NCI-H128 (cell line): Measurements from ENCODE around the gene LMF1.

Experiments
- DNase-seq: peaks from one replicate; lab custom pipeline; 2025; ENCODE audit not compliant: unreplicated experiment; lab: John Stamatoyannopoulos, UW

The LMF1 gene

GRCh38 chr16:970766-971581, at the start of gene LMF1:
Gene LMF1 (minus strand): TSS chr16:970984. CDS start chr16:970980, 4 bp downstream.
- no peak for DNase-seq

- no peak for DNase-seq
Measured at GRCh38 chr16:1020091-1020399, 49.3 kb upstream of the LMF1 start.

- no peak for DNase-seq
Measured at GRCh38 chr16:1019231-1020090, 48.7 kb upstream of the LMF1 start.

- DNase-seq = no peak
Measured at GRCh38 chr16:1018447-1019198, 47.8 kb upstream of the LMF1 start.

GRCh38 chr16:1014771-1015495, 44.1 kb upstream of the LMF1 start:
- DNase-seq = no peak

GRCh38 chr16:1014221-1014620, 43.4 kb upstream of the LMF1 start:
- DNase-seq = no peak

- DNase-seq = no peak
Measured at GRCh38 chr16:1013593-1013900, 42.8 kb upstream of the LMF1 start.

GRCh38 chr16:1012722-1013592, 42.2 kb upstream of the LMF1 start:
- DNase-seq = no peak

GRCh38 chr16:1012135-1012534, 41.4 kb upstream of the LMF1 start:
- no peak for DNase-seq

- DNase-seq = no peak
Measured at GRCh38 chr16:1011316-1012082, 40.7 kb upstream of the LMF1 start.

GRCh38 chr16:1010815-1011214, 40.0 kb upstream of the LMF1 start:
- no peak for DNase-seq

- no peak for DNase-seq
Measured at GRCh38 chr16:1010251-1010650, 39.5 kb upstream of the LMF1 start.

GRCh38 chr16:1009358-1010150, 38.8 kb upstream of the LMF1 start:
- DNase-seq = no peak

- DNase-seq = no peak
Measured at GRCh38 chr16:1008085-1008484, 37.3 kb upstream of the LMF1 start.

GRCh38 chr16:1007284-1007850, 36.6 kb upstream of the LMF1 start:
- DNase-seq = no peak

- DNase-seq = no peak
Measured at GRCh38 chr16:1006781-1007180, 36.0 kb upstream of the LMF1 start.

GRCh38 chr16:1005286-1005685, 34.5 kb upstream of the LMF1 start:
- DNase-seq = no peak
